ENCODE data around the gene TACC2. TPM values are rescaled to one million over a fixed set of nuclear protein-coding genes. Genes with fewer than 3 reads are reported as not detected.

Gene TACC2
- total RNA-seq, 2 experiments from 2014 or later, result not detected

- ChIA-PET CTCF (no interaction called here), POLR2A (no interaction called here)
- no peak overlapping the region for H3K4me3 Mint-ChIP-seq
Measured at GRCh38 chr10:122078965-122079795, 90.2 kb downstream of the TACC2 start.

GRCh38 chr10:122082616-122083477 lies 93.9 kb downstream of the TACC2 start:
- H3K4me3 Mint-ChIP-seq, result no peak overlapping the region
- no peaks in the 10 kb centered on the region for H3K27me3 Mint-ChIP-seq
- ChIA-PET CTCF (no interaction called here), POLR2A (no interaction called here)
- Histone ChIP-seq H3K4me1 (ENCODE audit: insufficient read depth, low read length) (no peaks in the 10 kb centered on the region), H3K27ac (ENCODE audit: low read depth in 1 of 2, low read length in 2 of 2) (no peak overlapping the region), H3K4me3 (ENCODE audit: low read length) (no peak overlapping the region), H3K27me3 (ENCODE audit: control insufficient read depth in 1 of 2, insufficient read depth in 2 of 2, low read length in 2 of 2) (no peaks in the 10 kb centered on the region), H3K36me3 (ENCODE audit: insufficient read depth, low read length) (no peaks in the 10 kb centered on the region), H3K9me3 (ENCODE audit: control insufficient read depth in 1 of 2, insufficient read depth in 1 of 2, low read length in 2 of 2) (peaks cover 0 to 7% of the 10 kb centered on the region in 2 experiments)
- no peaks in the 10 kb centered on the region for H3K4me1 Mint-ChIP-seq (ENCODE audit: low read depth)
- no peaks in the 10 kb centered on the region for H3K9me3 Mint-ChIP-seq
- intact Hi-C loops (cut with DNase I, micrococcal nuclease), result no loop called here
- H3K36me3 Mint-ChIP-seq (ENCODE audit: low read depth), result no peaks in the 10 kb centered on the region
- ATAC-seq (ENCODE audit: poor library complexity) (no peak), DNase-seq (no peak)
- no peak overlapping the region for H3K27ac Mint-ChIP-seq
- TF ChIP-seq, protein P1, sequence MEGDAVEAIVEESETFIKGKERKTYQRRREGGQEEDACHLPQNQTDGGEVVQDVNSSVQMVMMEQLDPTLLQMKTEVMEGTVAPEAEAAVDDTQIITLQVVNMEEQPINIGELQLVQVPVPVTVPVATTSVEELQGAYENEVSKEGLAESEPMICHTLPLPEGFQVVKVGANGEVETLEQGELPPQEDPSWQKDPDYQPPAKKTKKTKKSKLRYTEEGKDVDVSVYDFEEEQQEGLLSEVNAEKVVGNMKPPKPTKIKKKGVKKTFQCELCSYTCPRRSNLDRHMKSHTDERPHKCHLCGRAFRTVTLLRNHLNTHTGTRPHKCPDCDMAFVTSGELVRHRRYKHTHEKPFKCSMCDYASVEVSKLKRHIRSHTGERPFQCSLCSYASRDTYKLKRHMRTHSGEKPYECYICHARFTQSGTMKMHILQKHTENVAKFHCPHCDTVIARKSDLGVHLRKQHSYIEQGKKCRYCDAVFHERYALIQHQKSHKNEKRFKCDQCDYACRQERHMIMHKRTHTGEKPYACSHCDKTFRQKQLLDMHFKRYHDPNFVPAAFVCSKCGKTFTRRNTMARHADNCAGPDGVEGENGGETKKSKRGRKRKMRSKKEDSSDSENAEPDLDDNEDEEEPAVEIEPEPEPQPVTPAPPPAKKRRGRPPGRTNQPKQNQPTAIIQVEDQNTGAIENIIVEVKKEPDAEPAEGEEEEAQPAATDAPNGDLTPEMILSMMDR (IDR thresholded peaks at IDR 0.05), result no peak

More at GRCh38 chr10:122078965-122079795, 90.2 kb downstream of the TACC2 start:
- no peak overlapping the region for H3K27ac Mint-ChIP-seq
- H3K27ac ChIP-seq (ENCODE audit: low read depth in 1 of 2, low read length in 2 of 2), result no peak overlapping the region
- H3K27me3 Mint-ChIP-seq, result no peaks in the 10 kb centered on the region
- no peaks in the 10 kb centered on the region for H3K9me3 Mint-ChIP-seq
- TF ChIP-seq, protein P1 (IDR thresholded peaks at IDR 0.05), result no peak
- no peaks in the 10 kb centered on the region for H3K4me1 Mint-ChIP-seq (ENCODE audit: low read depth)
- ATAC-seq (ENCODE audit: poor library complexity), result no peak
- H3K36me3 ChIP-seq (ENCODE audit: insufficient read depth, low read length), result no peaks in the 10 kb centered on the region
- H3K27me3 ChIP-seq (ENCODE audit: control insufficient read depth in 1 of 2, insufficient read depth in 2 of 2, low read length in 2 of 2), result no peaks in the 10 kb centered on the region
- no peaks in the 10 kb centered on the region for H3K4me1 ChIP-seq (ENCODE audit: insufficient read depth, low read length)
- no peaks in the 10 kb centered on the region for H3K36me3 Mint-ChIP-seq (ENCODE audit: low read depth)
- no peaks in the 10 kb centered on the region for H3K9me3 ChIP-seq (ENCODE audit: control insufficient read depth in 1 of 2, insufficient read depth in 1 of 2, low read length in 2 of 2)
- intact Hi-C loops (cut with DNase I, micrococcal nuclease), result no loop called here
- no peak overlapping the region for H3K4me3 ChIP-seq (ENCODE audit: low read length)
- DNase-seq, result no peak

DNA sequence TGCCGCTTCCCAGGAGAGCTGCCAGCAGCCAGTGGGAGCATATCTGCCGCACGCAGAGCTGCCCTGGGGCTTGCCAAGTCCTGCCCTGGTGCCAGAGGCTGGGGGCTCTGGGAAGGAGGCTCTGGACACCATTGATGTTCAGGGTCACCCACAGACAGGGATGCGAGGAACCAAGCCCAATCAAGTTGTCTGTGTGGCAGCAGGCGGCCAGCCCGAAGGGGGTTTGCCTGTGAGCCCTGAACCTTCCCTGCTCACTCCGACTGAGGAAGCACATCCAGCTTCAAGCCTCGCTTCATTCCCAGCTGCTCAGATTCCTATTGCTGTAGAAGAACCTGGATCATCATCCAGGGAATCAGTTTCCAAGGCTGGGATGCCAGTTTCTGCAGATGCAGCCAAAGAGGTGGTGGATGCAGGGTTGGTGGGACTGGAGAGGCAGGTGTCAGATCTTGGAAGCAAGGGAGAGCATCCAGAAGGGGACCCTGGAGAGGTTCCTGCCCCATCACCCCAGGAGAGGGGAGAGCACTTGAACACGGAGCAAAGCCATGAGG lies 94.6 kb downstream of the TACC2 start:
- no peaks in the 10 kb centered on the region for H3K4me1 ChIP-seq (ENCODE audit: insufficient read depth, low read length)
- no peak overlapping the region for H3K4me3 ChIP-seq (ENCODE audit: low read length)
- intact Hi-C loops (cut with DNase I, micrococcal nuclease), result no loop called here
- no peak overlapping the region for H3K4me3 Mint-ChIP-seq
- POLR2A ChIA-PET, result no interaction called here
- no peaks in the 10 kb centered on the region for H3K4me1 Mint-ChIP-seq (ENCODE audit: low read depth)
- H3K27ac ChIP-seq (ENCODE audit: low read depth in 1 of 2, low read length in 2 of 2), result no peak overlapping the region
- CTCF ChIA-PET, result no interaction called here
- DNase-seq, result no peak
- no peak overlapping the region for H3K27ac Mint-ChIP-seq
- no peak for ATAC-seq (ENCODE audit: poor library complexity)
- H3K27me3 Mint-ChIP-seq, result no peaks in the 10 kb centered on the region
- no peaks in the 10 kb centered on the region for H3K36me3 Mint-ChIP-seq (ENCODE audit: low read depth)
- H3K36me3 ChIP-seq (ENCODE audit: insufficient read depth, low read length), result no peaks in the 10 kb centered on the region
- no peaks in the 10 kb centered on the region for H3K27me3 ChIP-seq (ENCODE audit: control insufficient read depth in 1 of 2, insufficient read depth in 2 of 2, low read length in 2 of 2)
- TF ChIP-seq, protein P1 (IDR thresholded peaks at IDR 0.05), result no peak
- H3K9me3 ChIP-seq (ENCODE audit: control insufficient read depth in 1 of 2, insufficient read depth in 1 of 2, low read length in 2 of 2), result peaks cover 0 to 7% of the 10 kb centered on the region in 2 experiments
- H3K9me3 Mint-ChIP-seq, result no peaks in the 10 kb centered on the region
